Activated CD4-positive, alpha-beta T cell treated with anti-CD3 and anti-CD28 coated beads, Interleukin-2, amount 10 ng/mL, durations not matched to agents 7 days and 5 days (primary cell): Measurements from ENCODE around the gene IL17RC. TPM values are rescaled to one million over a fixed set of nuclear protein-coding genes. Genes with fewer than 3 reads are reported as not detected.
A peak's percentile ranks its signal among the peaks of the same experiment; 100 is the strongest.

Experiments used
- CTCF ChIA-PET: fragments of 350-600 bp; sonication (Branson Sonifier 250); formaldehyde crosslinking; loops from one replicate; lab custom pipeline; 2021; ENCODE audit warnings: antibody characterized with exemption; lab: Charles Lee
- POLR2A ChIA-PET: fragments of 350-600 bp; sonication (Branson Sonifier 250); formaldehyde crosslinking; loops from one replicate; lab custom pipeline; 2021; ENCODE audit warnings: antibody characterized with exemption; lab: Charles Lee
- DNase-seq: peaks from one replicate; pipeline ENCODE4 v3.0.0-alpha.2; 2020
- H3K27ac Mint-ChIP-seq: one replicate; pipeline ENCODE4 v1.8.0; 2021; ENCODE audit warnings: mild to moderate bottlenecking, moderate library complexity, mixed read lengths
- H3K27me3 Mint-ChIP-seq: one replicate; pipeline ENCODE4 v1.8.0; 2021; ENCODE audit warnings: mixed read lengths
- H3K36me3 Mint-ChIP-seq: one replicate; pipeline ENCODE4 v1.8.0; 2021; ENCODE audit warnings: low read depth, mixed read lengths
- H3K4me1 Mint-ChIP-seq: one replicate; pipeline ENCODE4 v1.8.0; 2021; ENCODE audit warnings: mixed read lengths
- H3K4me3 Mint-ChIP-seq: one replicate; pipeline ENCODE4 v1.8.0; 2021; ENCODE audit warnings: mild to moderate bottlenecking, moderate library complexity, mixed read lengths
- H3K9me3 Mint-ChIP-seq: one replicate; pipeline ENCODE4 v1.8.0; 2021; ENCODE audit warnings: mixed read lengths
- total RNA-seq, 2 experiments: library from RNA; stranded (reverse); gene quantifications; one replicate each; pipeline ENCODE4 v1.2.3, GENCODE V29; 2021

IL17RC gene
- total RNA-seq, 2 experiments from 2014 or later, result 0.32 to 0.52 TPM

GRCh38 chr3:9951962-9952805 lies 35.3 kb downstream of the IL17RC start, which contains the start of gene PRRT3:
Gene PRRT3 (minus strand): TSS chr3:9952408. CDS start chr3:9950115, 2,293 bp downstream.
- peak; percentile 68 for DNase-seq
- Mint-ChIP-seq H3K27me3 (no peaks in the 10 kb centered on the region), H3K27ac (peak within 1 kb of the TSS; percentile 46), H3K9me3 (no peaks in the 10 kb centered on the region), H3K4me1 (peaks cover 19% of the 10 kb centered on the region), H3K4me3 (peak within 1 kb of the TSS; percentile 83), H3K36me3 (no peaks in the 10 kb centered on the region)
- POLR2A ChIA-PET, result interaction anchor here (0.6 to 1.5 kb wide), 2 partner anchors 19 to 35 kb away, joined by 3 to 4 read pairs; no protein-coding TSS in a partner anchor
- CTCF ChIA-PET, result interaction anchor here (0.6 to 3.6 kb wide), 5 partner anchors 10 to 1037 kb away, joined by 3 to 17 read pairs (median 4); partner anchors contain the start of gene CRELD1

- H3K27me3 Mint-ChIP-seq, result no peaks in the 10 kb centered on the region
- H3K4me1 Mint-ChIP-seq, result peaks cover 19% of the 10 kb centered on the region
- H3K4me3 Mint-ChIP-seq, result no peak overlapping the region
- DNase-seq, result no peak
- H3K36me3 Mint-ChIP-seq, result no peaks in the 10 kb centered on the region
- H3K9me3 Mint-ChIP-seq, result no peaks in the 10 kb centered on the region
- CTCF ChIA-PET, result interaction anchor here (0.5 to 3.6 kb wide), 7 partner anchors 9 to 328 kb away, joined by 3 to 17 read pairs (median 3); partner anchors contain the start of gene CRELD1
- no peak overlapping the region for H3K27ac Mint-ChIP-seq
- POLR2A ChIA-PET, result no interaction called here
These were observed 38.2 kb downstream of the IL17RC start for GRCh38 chr3:9955067-9955502.

GRCh38 chr3:9955611-9956352 lies 38.9 kb downstream of the IL17RC start:
- no peak overlapping the region for H3K27ac Mint-ChIP-seq
- POLR2A ChIA-PET, result no interaction called here
- H3K4me3 Mint-ChIP-seq, result no peak overlapping the region

DNA sequence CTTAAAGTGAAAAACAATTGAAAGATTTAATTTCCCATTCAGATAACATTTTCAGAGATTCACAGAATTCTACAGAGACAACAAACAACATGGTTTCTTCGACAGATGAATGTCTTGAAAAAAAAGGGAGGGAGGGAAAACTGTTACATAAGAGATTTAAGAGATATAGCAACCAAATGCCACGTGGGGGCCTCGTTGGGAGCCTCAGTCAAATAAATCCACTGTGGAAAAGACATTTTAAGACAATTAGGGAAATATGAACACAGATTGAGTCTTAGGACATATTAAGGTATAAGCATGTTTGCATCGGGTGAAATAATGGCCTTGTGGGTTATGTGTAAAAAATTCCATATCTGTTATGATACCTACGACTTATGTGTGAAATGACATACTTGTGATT lies 40.3 kb downstream of the IL17RC start:
- ChIA-PET POLR2A (no interaction called here), CTCF (no interaction called here)
- Mint-ChIP-seq H3K4me3 (no peak overlapping the region), H3K27me3 (no peaks in the 10 kb centered on the region), H3K27ac (no peak overlapping the region), H3K4me1 (peaks cover 5% of the 10 kb centered on the region), H3K36me3 (no peaks in the 10 kb centered on the region), H3K9me3 (no peaks in the 10 kb centered on the region)
- DNase-seq, result no peak

More at GRCh38 chr3:9955611-9956352, 38.9 kb downstream of the IL17RC start:
- Mint-ChIP-seq H3K9me3 (no peaks in the 10 kb centered on the region), H3K36me3 (no peaks in the 10 kb centered on the region), H3K4me1 (peaks cover 17% of the 10 kb centered on the region), H3K27me3 (no peaks in the 10 kb centered on the region)
- CTCF ChIA-PET, result interaction anchor here (0.8 to 3.6 kb wide), 3 partner anchors 9 to 23 kb away, joined by 3 to 17 read pairs (median 3); partner anchors contain the start of gene CRELD1
- no peak for DNase-seq

- H3K36me3 Mint-ChIP-seq, result peaks cover 28% of the 10 kb centered on the region
- DNase-seq, result no peak
- H3K4me1 Mint-ChIP-seq, result no peaks in the 10 kb centered on the region
- H3K27ac Mint-ChIP-seq, result no peak overlapping the region
- no peaks in the 10 kb centered on the region for H3K27me3 Mint-ChIP-seq
- H3K9me3 Mint-ChIP-seq, result no peaks in the 10 kb centered on the region
- no peak overlapping the region for H3K4me3 Mint-ChIP-seq
- ChIA-PET CTCF (interaction anchor here (1.3 to 1.8 kb wide), 3 partner anchors 12 to 299 kb away, joined by 3 to 5 read pairs (median 4); no protein-coding TSS in a partner anchor), POLR2A (no interaction called here)
These were observed 48.4 kb downstream of the IL17RC start for GRCh38 chr3:9965200-9965875.

- no peaks in the 10 kb centered on the region for H3K27me3 Mint-ChIP-seq
- no peak for DNase-seq
- CTCF ChIA-PET, result interaction anchor here (0.7 to 1.2 kb wide), 3 partner anchors 10 to 76 kb away, joined by 3 read pairs; partner anchors contain the start of gene JAGN1
- H3K27ac Mint-ChIP-seq, result no peak overlapping the region
- H3K9me3 Mint-ChIP-seq, result no peaks in the 10 kb centered on the region
- H3K4me1 Mint-ChIP-seq, result no peaks in the 10 kb centered on the region
- H3K36me3 Mint-ChIP-seq, result peaks cover 36% of the 10 kb centered on the region
- H3K4me3 Mint-ChIP-seq, result no peak overlapping the region
- POLR2A ChIA-PET, result no interaction called here
These were observed 49.9 kb downstream of the IL17RC start for GRCh38 chr3:9966841-9967240.

DNA sequence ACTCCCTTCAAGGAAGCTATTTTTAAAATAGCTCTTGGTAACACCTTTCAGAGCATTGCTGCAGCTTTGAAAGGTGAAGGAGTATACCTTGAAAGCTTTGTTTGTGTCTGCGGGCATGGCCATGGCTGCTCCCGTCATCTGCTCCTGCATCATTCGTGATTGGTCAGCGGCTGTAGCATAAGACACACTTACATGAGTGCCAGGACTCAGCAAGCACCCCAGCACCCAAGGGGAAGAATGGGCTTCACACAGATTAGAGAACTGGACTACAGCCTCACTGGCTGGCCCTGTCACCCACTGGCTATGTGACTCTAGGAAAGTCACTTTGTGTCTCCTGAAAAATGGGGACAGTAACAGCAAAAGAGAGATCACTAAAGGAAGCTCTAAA lies 52.7 kb downstream of the IL17RC start:
- H3K4me1 Mint-ChIP-seq, result no peaks in the 10 kb centered on the region
- ChIA-PET POLR2A (no interaction called here), CTCF (interaction anchor here (1.3 kb wide), 1 partner anchor 14 kb away, joined by 4 read pairs; no protein-coding TSS in a partner anchor)
- no peak for DNase-seq
- H3K4me3 Mint-ChIP-seq, result no peak overlapping the region
- peaks cover 47% of the 10 kb centered on the region for H3K36me3 Mint-ChIP-seq
- no peaks in the 10 kb centered on the region for H3K27me3 Mint-ChIP-seq
- no peak overlapping the region for H3K27ac Mint-ChIP-seq
- no peaks in the 10 kb centered on the region for H3K9me3 Mint-ChIP-seq

- POLR2A ChIA-PET, result no interaction called here
- CTCF ChIA-PET, result interaction anchor here (1.3 kb wide), 1 partner anchor 14 kb away, joined by 4 read pairs; no protein-coding TSS in a partner anchor
- H3K9me3 Mint-ChIP-seq, result no peaks in the 10 kb centered on the region
- no peaks in the 10 kb centered on the region for H3K27me3 Mint-ChIP-seq
- peaks cover 47% of the 10 kb centered on the region for H3K36me3 Mint-ChIP-seq
- no peak overlapping the region for H3K4me3 Mint-ChIP-seq
- no peaks in the 10 kb centered on the region for H3K4me1 Mint-ChIP-seq
- no peak overlapping the region for H3K27ac Mint-ChIP-seq
- no peak for DNase-seq
These were observed 53.2 kb downstream of the IL17RC start for GRCh38 chr3:9970020-9970652.

DNA sequence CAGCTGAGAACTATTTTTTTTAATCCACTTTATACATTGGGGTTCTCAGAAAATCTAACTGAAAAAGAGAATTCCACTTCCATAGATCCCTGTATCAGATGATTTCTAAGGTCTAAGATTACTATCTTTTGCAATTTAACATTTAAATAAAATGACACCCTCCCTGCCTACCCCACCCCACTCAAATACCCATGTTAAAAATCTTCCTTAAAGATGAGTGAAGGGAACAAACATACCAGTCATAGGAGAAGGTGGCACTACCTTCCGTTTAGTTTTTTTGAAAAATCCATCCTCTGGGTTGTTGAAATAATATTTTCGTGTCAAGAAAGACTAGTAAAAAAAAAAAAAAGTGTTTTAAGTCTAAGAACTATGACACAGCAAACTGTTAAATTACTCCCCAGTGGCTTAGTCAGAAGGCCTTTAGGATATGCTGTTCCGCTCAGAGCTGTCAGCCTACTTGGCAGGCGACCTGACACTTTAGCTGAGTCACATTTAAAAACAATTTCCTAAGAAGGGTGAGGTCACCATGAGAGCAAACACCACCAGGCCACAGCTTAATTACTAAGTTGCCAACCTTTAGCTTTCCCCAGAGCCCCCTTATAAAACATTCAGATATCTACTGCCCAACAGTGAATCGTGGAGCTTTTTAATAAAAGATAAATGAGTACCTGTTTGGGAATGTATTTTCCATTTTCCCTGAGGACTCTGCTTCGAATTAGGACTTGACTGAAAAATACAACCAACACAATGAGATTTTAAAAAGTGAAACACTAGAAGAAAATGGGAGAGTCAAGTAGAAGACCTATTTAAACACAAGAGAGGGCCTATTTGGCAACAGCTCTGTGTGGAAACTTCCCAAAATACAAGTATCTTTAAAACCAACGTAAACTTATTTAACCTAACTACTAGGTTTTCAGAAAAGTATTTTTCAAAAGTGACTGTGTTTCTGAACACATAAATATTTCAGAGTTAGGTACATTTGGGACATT lies 60.1 kb downstream of the IL17RC start:
- Mint-ChIP-seq H3K9me3 (no peaks in the 10 kb centered on the region), H3K36me3 (peaks cover 34% of the 10 kb centered on the region), H3K4me1 (peaks cover 15% of the 10 kb centered on the region), H3K4me3 (no peak overlapping the region), H3K27ac (no peak overlapping the region), H3K27me3 (no peaks in the 10 kb centered on the region)
- ChIA-PET POLR2A (interaction anchor here (1.0 kb wide), 1 partner anchor 31 kb away, joined by 3 read pairs; no protein-coding TSS in a partner anchor), CTCF (interaction anchor here (0.7 to 2.4 kb wide), 7 partner anchors 10 to 339 kb away, joined by 3 to 15 read pairs (median 5); partner anchors contain the start of gene EMC3)
- no peak for DNase-seq

- ChIA-PET CTCF (no interaction called here), POLR2A (no interaction called here)
- Mint-ChIP-seq H3K4me1 (peaks cover 15% of the 10 kb centered on the region), H3K27me3 (no peaks in the 10 kb centered on the region), H3K4me3 (no peak overlapping the region), H3K36me3 (peaks cover 26% of the 10 kb centered on the region), H3K27ac (peak overlapping the region; percentile 3), H3K9me3 (no peaks in the 10 kb centered on the region)
- no peak for DNase-seq
These were observed 61.9 kb downstream of the IL17RC start for GRCh38 chr3:9978710-9979305.
